Panc1 (cell line): ENCODE data around the gene ASCC1.
"Not testable (repeated sequence)": the region's sequence is repeated elsewhere in the genome, so short reads cannot be mapped to it uniquely, and the experiment has no call there.

Experiments used
- CTCF ChIP-seq: fragments of 450-650 bp; IDR thresholded peaks from 2 replicates; pipeline ENCODE4 v1.5.1; 2017; ENCODE audit warnings: mild to moderate bottlenecking
- POLR2AphosphoS5 ChIP-seq: IDR thresholded peaks from 2 replicates; pipeline ENCODE4 v1.6.1; 2012; ENCODE audit warnings: mild to moderate bottlenecking, low read depth, low read length, moderate library complexity
- REST ChIP-seq, 2 experiments: IDR thresholded peaks; 2 replicates each; pipeline ENCODE4 v1.6.1; 2011 to 2012; ENCODE audit warnings: low read depth in 2 of 2, control low read depth in 1 of 2, low read length in 1 of 2, mild to moderate bottlenecking in 1 of 2, moderate library complexity in 1 of 2; ENCODE audit not compliant: insufficient read depth in 1 of 2
- SIN3A ChIP-seq: IDR thresholded peaks from 2 replicates; pipeline ENCODE4 v1.6.1; 2012; ENCODE audit warnings: low read depth, mild to moderate bottlenecking, low read length, moderate library complexity, borderline replicate concordance; ENCODE audit not compliant: insufficient read depth

GRCh38 chr10:72208526-72208925, 7.5 kb downstream of the ASCC1 start:
- TF ChIP-seq CTCF; POLR2AphosphoS5; REST (IDR thresholded peaks at IDR 0.05; ENCODE audit: insufficient read depth in 1 of 2, low read depth in 2 of 2, low read length in 1 of 2); SIN3A: not testable (repeated sequence)
